HG03139 (cell line): ENCODE results near the gene SRI.
"Not testable (repeated sequence)": the region's sequence is repeated elsewhere in the genome, so short reads cannot be mapped to it uniquely, and the experiment has no call there.

ENCODE experiments used
- ATAC-seq: cut with Tn5 transposase; IDR thresholded peaks from one replicate; pipeline ENCODE4 v1.9.1; 2021; ENCODE audit not compliant: unreplicated experiment

Gene SRI

DNA sequence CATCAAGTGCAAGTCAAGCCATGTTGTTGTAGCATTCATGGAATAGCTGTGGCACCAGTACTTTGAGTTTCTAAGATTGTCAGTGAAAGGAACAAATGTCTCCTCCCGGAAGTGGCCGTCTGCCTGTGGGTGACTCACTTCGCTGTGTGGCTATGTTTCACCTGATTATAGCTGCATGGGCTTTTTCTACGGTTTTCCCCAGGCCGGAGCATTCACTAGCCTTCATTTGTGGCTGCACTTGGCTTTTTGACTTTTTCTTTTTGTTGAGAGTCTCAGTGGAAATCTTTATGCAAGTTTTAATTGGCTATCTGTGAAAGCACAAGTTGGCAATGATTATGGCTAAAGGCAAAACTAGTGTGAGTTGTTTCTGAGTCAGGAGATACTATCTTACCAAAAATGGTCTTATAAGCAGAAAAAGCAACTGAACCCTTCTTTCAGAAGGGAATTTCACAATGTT lies 35.0 kb downstream of the SRI start:
- ATAC-seq: no peak

DNA sequence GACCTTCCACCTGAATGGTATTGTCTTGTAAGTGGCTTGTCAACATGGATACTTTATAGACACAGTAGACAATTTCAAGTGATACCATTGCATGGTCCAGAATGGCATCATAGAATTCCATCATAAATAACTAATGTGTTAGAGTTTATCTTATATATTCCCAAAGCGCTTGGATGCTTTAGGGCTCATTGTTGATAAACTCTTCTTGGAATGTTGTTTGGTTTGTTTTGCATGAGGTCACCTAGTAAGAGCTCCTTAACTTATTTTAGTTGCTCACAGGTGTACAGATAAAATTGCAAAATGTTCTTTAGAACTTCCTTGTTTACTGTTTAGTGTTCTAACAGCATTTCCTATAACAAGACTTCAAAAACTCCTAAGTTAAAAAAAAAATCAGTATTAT lies 36.8 kb downstream of the SRI start:
- ATAC-seq: no peak

DNA sequence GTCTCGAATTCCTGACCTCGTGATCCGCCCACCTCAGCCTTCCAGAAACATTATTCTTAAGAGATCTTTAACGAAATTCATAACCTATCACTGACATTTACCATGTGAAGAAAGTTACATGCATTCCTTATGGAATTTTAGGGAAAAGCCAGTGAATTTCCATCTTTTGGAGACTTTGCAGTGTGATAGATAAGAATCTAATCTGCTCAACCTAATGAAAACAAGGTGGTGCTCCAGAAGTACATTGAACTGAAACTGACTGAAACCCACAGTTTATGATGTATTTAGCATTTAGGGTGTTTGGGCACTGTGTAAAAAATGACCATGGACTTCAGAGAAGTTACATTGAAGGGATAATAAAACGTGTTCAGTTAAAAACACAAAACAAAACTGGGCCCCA lies 43.6 kb downstream of the SRI start:
- no peak for ATAC-seq

DNA sequence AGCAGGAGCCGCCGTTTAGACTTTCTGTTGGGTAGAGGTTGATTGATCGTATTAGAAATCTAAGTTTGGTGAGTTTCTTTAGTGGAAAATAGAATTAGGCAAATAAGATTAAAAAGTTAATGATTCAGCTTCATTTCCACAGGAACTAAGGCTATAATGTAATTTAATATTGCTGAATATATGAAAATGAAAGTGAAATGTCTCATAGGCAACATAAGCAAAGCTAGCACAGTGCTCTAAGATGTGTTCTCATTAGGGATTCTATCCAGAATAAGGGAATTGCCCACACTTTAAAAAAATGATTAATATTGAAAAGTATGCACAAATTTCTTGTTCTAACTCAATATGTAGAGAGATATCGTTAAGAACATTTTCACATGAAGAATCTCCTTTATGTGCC lies 47.0 kb downstream of the SRI start:
- no peak for ATAC-seq

DNA sequence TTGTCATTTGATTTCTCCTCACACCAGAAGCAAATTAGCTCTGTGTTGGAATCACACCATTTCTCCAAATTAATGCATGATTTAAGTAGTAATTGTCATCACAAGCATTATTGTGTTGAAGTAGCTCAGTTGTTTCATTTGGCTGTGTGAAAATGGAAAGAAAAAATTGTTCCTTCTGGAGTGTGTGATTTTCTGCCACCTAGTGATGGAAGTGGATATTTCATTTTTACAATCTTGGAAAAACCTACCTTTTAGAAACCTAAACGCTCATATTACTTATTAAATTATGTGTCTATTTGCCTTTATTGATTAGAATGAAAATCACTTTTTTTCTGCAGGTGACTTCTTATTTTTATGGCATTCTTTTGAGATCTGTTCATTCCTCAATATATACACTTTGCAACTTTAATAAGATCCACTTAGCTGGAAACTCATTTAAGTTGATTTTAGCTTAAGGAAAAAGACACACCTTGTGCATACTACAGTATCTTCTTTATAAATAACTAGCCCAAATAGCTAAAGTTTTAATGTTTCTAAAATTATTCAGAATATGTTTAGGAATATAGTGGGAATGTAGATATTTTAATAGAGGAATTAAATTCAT lies 50.0 kb downstream of the SRI start:
- no peak for ATAC-seq

DNA sequence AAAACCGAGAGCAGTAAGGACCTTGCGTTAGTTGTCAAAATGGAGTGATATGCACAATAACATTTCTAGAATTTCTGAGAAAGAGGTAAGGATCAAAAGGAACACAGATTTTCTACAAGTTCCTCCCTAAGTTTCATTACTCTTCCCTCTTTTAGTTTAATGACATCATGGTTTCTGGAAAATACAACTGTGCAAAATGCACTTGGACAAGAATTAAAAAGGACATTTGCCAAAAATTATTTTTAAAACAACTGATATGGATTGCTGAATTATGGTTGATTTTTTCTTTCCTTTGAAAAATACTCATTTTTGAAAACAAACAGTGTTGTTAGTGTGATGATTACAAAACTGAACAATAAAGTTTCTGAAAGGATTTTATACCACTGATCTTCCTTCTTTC lies 52.1 kb downstream of the SRI start:
- no peak for ATAC-seq

DNA sequence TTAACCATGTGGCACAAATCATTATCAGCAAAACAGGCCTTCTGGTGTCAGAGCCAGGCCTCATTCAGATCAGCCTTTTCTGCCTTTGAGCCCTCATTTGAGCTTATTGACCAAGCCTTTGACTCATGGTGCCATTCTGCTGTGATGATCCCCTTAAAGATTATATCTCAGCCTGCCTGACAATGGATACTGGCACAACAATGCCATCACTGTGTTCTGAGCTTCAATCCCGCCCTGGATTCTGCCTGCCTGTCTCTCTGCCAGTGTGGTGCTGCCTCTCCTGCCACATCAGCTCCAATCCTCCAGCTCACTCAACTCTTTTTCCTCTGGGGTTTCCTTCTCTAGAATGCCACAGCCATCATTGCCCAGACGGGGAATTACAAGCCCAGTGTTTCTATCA lies 52.6 kb downstream of the SRI start:
- ATAC-seq: no peak

DNA sequence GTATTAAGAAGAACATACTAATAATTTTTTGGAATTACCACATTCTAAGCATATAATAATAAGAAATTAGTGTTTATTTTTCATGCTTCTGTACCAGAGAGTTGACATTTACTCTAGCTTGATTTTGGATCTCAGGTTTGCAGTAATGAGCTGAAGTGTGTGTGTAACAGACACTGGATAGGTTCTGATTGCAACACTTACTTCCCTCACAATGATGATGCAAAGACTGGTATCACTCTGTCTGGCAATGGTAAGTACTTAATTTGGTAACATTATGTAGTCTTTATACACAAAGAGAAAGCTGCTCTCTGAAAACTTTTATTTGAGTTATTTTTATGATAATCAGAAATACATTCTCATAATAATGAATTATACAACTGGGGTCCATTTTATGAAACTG lies 54.1 kb downstream of the SRI start:
- no peak for ATAC-seq

DNA sequence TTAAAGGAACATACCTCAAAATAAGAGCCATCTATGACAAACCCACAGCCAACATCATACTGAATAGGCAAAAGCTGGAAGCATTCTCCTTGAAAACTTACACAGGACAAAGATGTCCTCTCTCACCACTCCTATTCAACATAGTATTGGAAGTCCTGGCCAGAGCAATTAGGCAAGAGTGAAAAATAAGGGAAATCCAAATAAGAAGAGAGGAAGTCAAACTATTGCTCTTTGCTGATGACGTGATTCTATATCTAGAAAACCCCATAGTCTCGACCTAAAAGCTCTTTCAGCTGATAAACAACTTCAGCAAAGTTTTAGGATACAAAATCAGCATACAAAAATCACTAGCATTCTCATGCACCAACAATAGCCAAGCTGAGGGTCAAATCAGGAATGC lies 60.1 kb downstream of the SRI start:
- not testable (repeated sequence) for ATAC-seq

DNA sequence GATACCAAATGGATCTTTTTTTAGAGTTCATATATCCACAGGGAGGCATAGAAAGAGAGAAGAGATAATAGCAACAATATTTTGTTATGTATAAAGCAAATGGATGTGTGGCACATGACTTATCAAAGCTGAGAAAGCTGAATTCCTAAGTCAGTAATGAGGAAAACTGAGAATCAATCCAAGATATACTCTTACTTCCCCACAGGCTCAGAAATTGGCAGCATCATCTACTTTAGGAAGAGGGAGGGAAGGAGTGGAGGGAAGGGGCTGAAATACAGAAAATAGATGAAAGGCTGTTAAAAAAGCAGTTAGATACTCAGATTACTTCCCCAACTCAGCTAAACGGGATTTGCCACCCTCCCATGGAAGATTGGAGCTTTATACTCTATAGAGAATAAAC lies 63.5 kb downstream of the SRI start:
- no peak for ATAC-seq

DNA sequence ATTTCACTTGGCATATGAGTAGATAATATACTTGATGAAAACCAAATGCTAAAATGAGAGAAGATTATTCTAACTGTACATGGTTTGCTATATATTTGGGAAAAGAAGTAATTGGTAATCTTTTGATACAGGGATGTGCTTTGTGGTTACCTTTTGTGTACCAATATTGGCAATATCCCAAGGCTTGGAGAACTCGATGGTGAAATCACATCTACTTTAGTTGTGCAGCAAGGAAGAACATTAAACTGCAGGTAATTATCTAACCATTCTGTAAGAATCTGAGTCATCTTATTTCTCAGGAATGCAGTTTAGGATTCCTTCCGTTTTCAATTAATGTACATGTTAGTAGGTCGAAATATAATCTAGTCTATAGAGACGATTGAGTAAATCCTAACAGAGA lies 64.1 kb downstream of the SRI start:
- no peak for ATAC-seq
